Smooth muscle cell of the pulmonary artery (primary cell): ENCODE data around the gene LARGE1. TPM values are rescaled to one million over a fixed set of nuclear protein-coding genes. Genes with fewer than 3 reads are reported as not detected.

ENCODE experiments used
- total RNA-seq: library from RNA; depleted of rRNA; stranded (reverse); fragments of >200 nt; gene quantifications from 2 replicates; pipeline ENCODE4 v1.2.3, GENCODE V29; 2014

LARGE1 gene
- 23.9 and 32.0 TPM in 2 replicates for total RNA-seq

GRCh38 chr22:33920197-33920540 is at the start of gene LARGE1:
Gene LARGE1 (minus strand): TSS chr22:33920476.

